ENCODE results near the gene HOXA3.

The HOXA3 gene

GRCh38 chr7:27107391-27108381 is 44.7 kb downstream of the HOXA3 start:
- in situ Hi-C loops (cut with HindIII; ENCODE audit: low sequenced_read_pairs): no loop called here

- in situ Hi-C loops (cut with HindIII; ENCODE audit: low sequenced_read_pairs): no loop called here
Observed at GRCh38 chr7:27106901-27107240, 45.5 kb downstream of the HOXA3 start.

- in situ Hi-C loops (cut with HindIII; ENCODE audit: low sequenced_read_pairs): no loop called here
Observed at GRCh38 chr7:27106181-27106900, 46.0 kb downstream of the HOXA3 start.

- in situ Hi-C loops (cut with HindIII; ENCODE audit: low sequenced_read_pairs): no loop called here
Observed at GRCh38 chr7:27105301-27106031, 46.9 kb downstream of the HOXA3 start.

GRCh38 chr7:27104341-27105058 is 47.9 kb downstream of the HOXA3 start:
- in situ Hi-C loops (cut with HindIII; ENCODE audit: low sequenced_read_pairs): no loop called here

GRCh38 chr7:27103489-27104226 is 48.7 kb downstream of the HOXA3 start:
- in situ Hi-C loops (cut with HindIII; ENCODE audit: low sequenced_read_pairs): no loop called here

- in situ Hi-C loops (cut with HindIII; ENCODE audit: low sequenced_read_pairs): no loop called here
Observed at GRCh38 chr7:27102581-27103442, 49.6 kb downstream of the HOXA3 start, which contains the start of gene HOXA2. TSS of gene HOXA2 (minus strand) at chr7:27102683. CDS start at chr7:27102500, 183 bp downstream.

- in situ Hi-C loops (cut with HindIII; ENCODE audit: low sequenced_read_pairs): no loop called here
Observed at GRCh38 chr7:27101957-27102580, 50.3 kb downstream of the HOXA3 start.

- in situ Hi-C loops (cut with HindIII; ENCODE audit: low sequenced_read_pairs): no loop called here
Observed at GRCh38 chr7:27101171-27101956, 51.0 kb downstream of the HOXA3 start.

- in situ Hi-C loops (cut with HindIII; ENCODE audit: low sequenced_read_pairs): no loop called here
Observed at GRCh38 chr7:27100694-27101170, 51.7 kb downstream of the HOXA3 start.

GRCh38 chr7:27099453-27100370 is 52.7 kb downstream of the HOXA3 start:
- in situ Hi-C loops (cut with HindIII; ENCODE audit: low sequenced_read_pairs): no loop called here

- in situ Hi-C loops (cut with HindIII; ENCODE audit: low sequenced_read_pairs): no loop called here
Observed at GRCh38 chr7:27098578-27099451, 53.6 kb downstream of the HOXA3 start.

GRCh38 chr7:27097686-27098577 is 54.5 kb downstream of the HOXA3 start:
- in situ Hi-C loops (cut with HindIII; ENCODE audit: low sequenced_read_pairs): no loop called here

- in situ Hi-C loops (cut with HindIII; ENCODE audit: low sequenced_read_pairs): no loop called here
Observed at GRCh38 chr7:27096768-27097514, 55.4 kb downstream of the HOXA3 start.
